Measurements from ENCODE around the gene DBI.

DBI gene

DNA sequence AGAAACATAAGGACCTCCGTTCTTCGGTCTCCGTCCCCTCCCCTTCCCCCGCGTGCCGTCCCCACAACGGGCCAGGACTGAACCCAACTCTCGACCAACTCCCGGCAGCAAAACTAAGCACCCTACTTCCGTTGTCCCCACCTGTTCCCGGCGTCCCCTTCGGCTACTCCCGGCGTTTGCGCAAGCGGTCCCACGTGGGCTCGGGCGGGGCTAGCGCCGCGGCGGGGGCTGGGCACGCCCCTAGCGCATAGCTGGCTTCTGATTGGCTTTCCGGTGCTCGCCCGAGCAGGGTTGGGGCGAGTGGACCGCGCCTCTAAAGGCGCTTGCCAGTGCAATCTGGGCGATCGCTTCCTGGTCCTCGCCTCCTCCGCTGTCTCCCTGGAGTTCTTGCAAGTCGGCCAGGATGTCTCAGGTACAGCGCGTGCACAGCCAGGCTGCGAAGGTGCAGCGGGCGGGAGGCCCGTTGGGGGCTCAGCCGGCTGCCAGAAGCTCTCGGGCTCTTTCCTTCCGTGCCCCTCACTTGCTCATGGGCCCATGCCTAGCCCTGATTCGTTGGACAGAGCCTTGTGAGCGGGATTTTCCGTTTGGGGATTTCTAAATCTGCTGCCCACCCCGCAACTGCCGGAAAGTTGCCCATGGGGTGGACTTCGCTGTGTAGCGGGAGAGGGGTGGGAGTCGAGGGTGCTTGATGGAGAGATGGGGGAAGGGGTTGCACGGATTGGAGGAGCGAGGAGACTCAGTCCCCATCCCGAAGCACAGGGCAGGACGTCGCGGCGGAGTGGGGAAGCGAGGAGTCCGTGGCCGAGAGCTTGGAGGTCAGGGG lies at the start of gene DBI, which contains the start of gene C2orf76:
DBI (plus strand) TSS at position 329 of the 823 bp plus-strand sequence; CDS start at position 404, 75 bp downstream.
C2orf76 (minus strand) TSS at position 186 of the 823 bp plus-strand sequence. CDS start 26,875 bp downstream, outside the sequence.
- no peaks in the 10 kb centered on the region for H3K9me3 ChIP-seq (ENCODE audit: control insufficient read depth, insufficient read depth, low read depth, low read length)
- H3K4me3 ChIP-seq (ENCODE audit: low read depth, low read length), result peak within 1 kb of the TSS; percentile 93
- peaks cover 11% of the 10 kb centered on the region for H3K4me1 ChIP-seq (ENCODE audit: control insufficient read depth, insufficient read depth, low read length)
- no peaks in the 10 kb centered on the region for H3K27me3 ChIP-seq (ENCODE audit: control insufficient read depth, insufficient read depth, low read length)
- peaks cover 36% of the 10 kb centered on the region for H3K36me3 ChIP-seq (ENCODE audit: control insufficient read depth, insufficient read depth, low read length)
- peak within 1 kb of the TSS; percentile 68; the same call in 1 of the 2 replicates for H3K27ac ChIP-seq (ENCODE audit: low read depth, low read length)
- peak within 1 kb of the TSS; percentile 78 for H3K9ac ChIP-seq (ENCODE audit: low read length)

DNA sequence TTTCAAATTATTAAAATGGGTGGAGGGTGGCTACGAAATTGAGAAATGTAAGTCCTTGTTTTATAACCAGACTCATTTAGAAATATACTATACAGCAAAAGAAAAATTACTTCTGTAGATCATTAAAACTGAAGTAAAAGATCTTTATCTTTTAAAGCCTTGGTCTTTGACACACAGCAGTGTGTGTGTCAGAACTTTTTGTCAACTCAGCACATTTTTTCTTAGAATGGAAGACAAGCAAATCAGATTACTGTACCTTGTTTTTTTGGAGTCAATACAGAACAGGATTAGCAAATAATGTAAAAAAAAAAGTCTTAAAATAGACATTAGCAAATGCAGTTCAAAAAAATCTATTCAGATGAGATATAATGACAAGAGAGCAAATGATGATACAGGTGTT lies 49.2 kb upstream of the DBI start:
- Histone ChIP-seq H3K9me3 (ENCODE audit: control insufficient read depth, insufficient read depth, low read depth, low read length) (no peaks in the 10 kb centered on the region), H3K27ac (ENCODE audit: low read depth, low read length) (no peak overlapping the region), H3K4me3 (ENCODE audit: low read depth, low read length) (no peak overlapping the region), H3K9ac (ENCODE audit: low read length) (no peak overlapping the region), H3K27me3 (ENCODE audit: control insufficient read depth, insufficient read depth, low read length) (no peaks in the 10 kb centered on the region), H3K36me3 (ENCODE audit: control insufficient read depth, insufficient read depth, low read length) (no peaks in the 10 kb centered on the region), H3K4me1 (ENCODE audit: control insufficient read depth, insufficient read depth, low read length) (no peaks in the 10 kb centered on the region)

DNA sequence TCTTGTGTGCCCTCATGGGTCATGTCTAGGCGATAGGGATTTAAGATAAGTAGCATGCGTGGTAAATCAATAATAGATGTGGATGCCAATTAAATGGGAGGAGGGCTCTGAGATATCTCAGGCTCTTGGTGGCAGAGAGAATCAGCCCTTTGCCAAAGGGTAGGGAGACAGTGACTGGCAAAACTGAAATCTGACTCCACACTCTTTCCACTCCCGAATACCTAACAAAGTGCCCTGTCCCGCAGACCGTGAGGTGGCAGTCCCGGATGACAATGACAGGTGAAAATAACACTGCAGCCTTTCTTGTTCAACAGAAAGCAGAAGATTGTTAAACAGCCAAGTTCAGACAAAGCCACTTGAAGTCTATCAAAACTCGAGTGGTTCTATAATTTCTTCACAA lies 47.2 kb upstream of the DBI start:
- Histone ChIP-seq H3K4me3 (ENCODE audit: low read depth, low read length) (no peak overlapping the region), H3K9me3 (ENCODE audit: control insufficient read depth, insufficient read depth, low read depth, low read length) (no peaks in the 10 kb centered on the region), H3K4me1 (ENCODE audit: control insufficient read depth, insufficient read depth, low read length) (no peaks in the 10 kb centered on the region), H3K36me3 (ENCODE audit: control insufficient read depth, insufficient read depth, low read length) (no peaks in the 10 kb centered on the region), H3K27me3 (ENCODE audit: control insufficient read depth, insufficient read depth, low read length) (no peaks in the 10 kb centered on the region), H3K27ac (ENCODE audit: low read depth, low read length) (no peak overlapping the region), H3K9ac (ENCODE audit: low read length) (no peak overlapping the region)

DNA sequence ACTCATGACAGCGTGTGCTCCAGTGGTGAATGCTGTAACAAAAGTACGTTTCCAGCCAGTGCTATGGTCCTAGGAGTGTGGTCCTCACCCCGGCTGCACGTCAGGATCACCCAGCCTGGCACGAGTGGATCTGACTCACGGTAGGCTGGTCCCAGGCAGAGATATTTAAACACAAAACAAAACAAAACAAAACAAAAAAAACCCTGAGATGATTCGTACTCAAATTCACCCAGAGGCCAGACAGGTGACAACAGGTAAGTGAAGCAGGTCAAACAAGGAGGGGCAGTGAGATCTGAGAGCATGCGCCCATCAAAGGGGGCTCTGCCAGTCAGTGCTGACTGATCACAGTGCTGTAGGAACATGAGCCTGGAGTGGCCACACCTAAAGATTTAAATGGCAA lies 43.3 kb upstream of the DBI start:
- H3K4me3 ChIP-seq (ENCODE audit: low read depth, low read length), result no peak overlapping the region
- H3K4me1 ChIP-seq (ENCODE audit: control insufficient read depth, insufficient read depth, low read length), result no peaks in the 10 kb centered on the region
- H3K36me3 ChIP-seq (ENCODE audit: control insufficient read depth, insufficient read depth, low read length), result no peaks in the 10 kb centered on the region
- no peak overlapping the region for H3K27ac ChIP-seq (ENCODE audit: low read depth, low read length)
- no peaks in the 10 kb centered on the region for H3K9me3 ChIP-seq (ENCODE audit: control insufficient read depth, insufficient read depth, low read depth, low read length)
- H3K9ac ChIP-seq (ENCODE audit: low read length), result no peak overlapping the region
- no peaks in the 10 kb centered on the region for H3K27me3 ChIP-seq (ENCODE audit: control insufficient read depth, insufficient read depth, low read length)

DNA sequence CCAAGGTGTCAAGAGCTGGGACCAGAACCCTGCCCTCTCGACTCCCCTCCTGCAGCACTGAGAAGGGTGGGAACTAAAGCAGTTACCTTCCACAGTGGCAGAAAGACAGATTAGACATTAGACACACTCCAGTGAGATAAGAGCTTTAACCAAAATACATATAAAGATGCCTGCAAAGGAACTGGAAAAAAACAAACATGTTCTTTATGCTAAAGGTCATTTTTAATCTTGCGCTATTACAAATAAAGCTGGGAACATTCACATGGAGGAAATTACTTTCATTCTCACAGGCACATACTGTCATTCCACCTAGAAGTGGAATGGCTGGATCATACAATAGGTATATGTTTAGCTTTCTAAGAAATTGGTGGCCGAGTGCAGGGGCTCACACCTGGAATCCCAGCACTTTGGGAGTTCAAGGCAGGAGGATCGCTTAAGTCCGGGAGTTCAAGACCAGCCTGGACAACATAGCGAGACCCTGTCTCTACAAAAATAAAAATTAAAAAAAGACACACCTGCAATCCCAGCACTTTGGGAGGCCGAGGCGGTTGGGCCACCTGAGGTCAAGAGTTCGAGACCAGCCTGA lies 42.0 kb upstream of the DBI start:
- H3K4me3 ChIP-seq (ENCODE audit: low read depth, low read length), result no peak overlapping the region
- no peaks in the 10 kb centered on the region for H3K36me3 ChIP-seq (ENCODE audit: control insufficient read depth, insufficient read depth, low read length)
- H3K27ac ChIP-seq (ENCODE audit: low read depth, low read length), result no peak overlapping the region
- H3K27me3 ChIP-seq (ENCODE audit: control insufficient read depth, insufficient read depth, low read length), result no peaks in the 10 kb centered on the region
- H3K9ac ChIP-seq (ENCODE audit: low read length), result no peak overlapping the region
- no peaks in the 10 kb centered on the region for H3K9me3 ChIP-seq (ENCODE audit: control insufficient read depth, insufficient read depth, low read depth, low read length)
- H3K4me1 ChIP-seq (ENCODE audit: control insufficient read depth, insufficient read depth, low read length), result no peaks in the 10 kb centered on the region

DNA sequence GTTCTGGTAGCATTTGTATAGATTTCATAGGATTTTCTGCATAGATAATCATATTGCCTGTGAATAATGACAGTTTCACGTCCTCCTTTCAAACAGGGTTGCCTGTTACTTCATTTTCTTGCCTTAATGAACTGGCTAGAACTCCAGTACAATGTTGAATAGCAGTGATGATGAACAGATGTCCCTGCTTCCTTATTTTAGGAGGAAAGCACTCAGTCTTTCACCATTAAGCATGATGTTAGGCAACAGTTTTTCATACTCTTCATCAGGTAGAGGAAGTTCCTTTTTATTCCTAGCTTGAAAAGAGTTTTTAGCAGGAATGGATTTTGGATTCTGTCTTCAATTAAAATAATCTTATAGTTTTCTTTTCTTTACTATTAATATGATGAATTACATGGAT lies 39.8 kb upstream of the DBI start:
- H3K27ac ChIP-seq (ENCODE audit: low read depth, low read length), result no peak overlapping the region
- no peaks in the 10 kb centered on the region for H3K9me3 ChIP-seq (ENCODE audit: control insufficient read depth, insufficient read depth, low read depth, low read length)
- H3K4me3 ChIP-seq (ENCODE audit: low read depth, low read length), result no peak overlapping the region
- H3K9ac ChIP-seq (ENCODE audit: low read length), result no peak overlapping the region
- no peaks in the 10 kb centered on the region for H3K36me3 ChIP-seq (ENCODE audit: control insufficient read depth, insufficient read depth, low read length)
- no peaks in the 10 kb centered on the region for H3K4me1 ChIP-seq (ENCODE audit: control insufficient read depth, insufficient read depth, low read length)
- no peaks in the 10 kb centered on the region for H3K27me3 ChIP-seq (ENCODE audit: control insufficient read depth, insufficient read depth, low read length)

DNA sequence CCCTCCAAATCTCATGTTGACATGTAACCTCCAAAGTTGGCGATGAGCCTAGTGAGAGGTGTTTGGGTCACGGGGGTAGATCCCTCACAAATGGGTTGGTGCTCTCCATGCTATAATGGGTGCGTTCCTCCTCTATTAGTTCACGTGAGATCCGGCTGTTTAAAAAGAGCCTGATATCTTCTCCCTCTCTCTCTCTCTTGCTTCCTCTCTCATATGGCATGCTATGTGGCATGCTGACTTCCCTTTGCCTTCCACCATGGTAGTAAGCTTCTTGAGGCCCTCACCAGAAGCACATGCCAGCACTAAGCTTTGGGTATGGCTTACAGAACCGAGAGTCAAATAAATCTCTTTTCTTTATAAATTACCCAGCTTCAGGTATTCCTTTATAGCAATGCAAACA lies 39.3 kb upstream of the DBI start:
- Histone ChIP-seq H3K9ac (ENCODE audit: low read length) (no peak overlapping the region), H3K27ac (ENCODE audit: low read depth, low read length) (no peak overlapping the region), H3K36me3 (ENCODE audit: control insufficient read depth, insufficient read depth, low read length) (no peaks in the 10 kb centered on the region), H3K27me3 (ENCODE audit: control insufficient read depth, insufficient read depth, low read length) (no peaks in the 10 kb centered on the region), H3K9me3 (ENCODE audit: control insufficient read depth, insufficient read depth, low read depth, low read length) (no peaks in the 10 kb centered on the region), H3K4me1 (ENCODE audit: control insufficient read depth, insufficient read depth, low read length) (no peaks in the 10 kb centered on the region), H3K4me3 (ENCODE audit: low read depth, low read length) (no peak overlapping the region)

DNA sequence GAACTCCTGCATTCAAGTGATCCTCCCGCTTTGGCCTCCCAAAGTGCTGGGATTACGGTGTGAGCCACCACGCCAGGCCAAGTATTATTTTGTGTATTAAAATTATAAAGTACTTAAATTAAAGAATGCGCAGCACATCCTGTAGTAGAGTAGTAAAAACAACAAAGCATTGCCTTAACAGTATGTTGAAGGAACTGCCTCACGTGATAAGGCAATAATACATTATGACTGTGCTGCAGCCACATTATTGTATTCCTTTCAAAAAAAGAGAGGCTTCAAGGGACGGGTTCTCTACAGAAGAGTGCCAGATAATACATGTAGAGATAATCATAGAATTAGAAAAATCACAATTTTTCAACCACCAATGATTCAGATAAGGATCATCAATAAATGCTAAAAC lies 33.8 kb upstream of the DBI start:
- Histone ChIP-seq H3K4me3 (ENCODE audit: low read depth, low read length) (no peak overlapping the region), H3K27me3 (ENCODE audit: control insufficient read depth, insufficient read depth, low read length) (no peaks in the 10 kb centered on the region), H3K4me1 (ENCODE audit: control insufficient read depth, insufficient read depth, low read length) (no peaks in the 10 kb centered on the region), H3K9me3 (ENCODE audit: control insufficient read depth, insufficient read depth, low read depth, low read length) (no peaks in the 10 kb centered on the region), H3K36me3 (ENCODE audit: control insufficient read depth, insufficient read depth, low read length) (no peaks in the 10 kb centered on the region), H3K27ac (ENCODE audit: low read depth, low read length) (no peak overlapping the region), H3K9ac (ENCODE audit: low read length) (no peak overlapping the region)

DNA sequence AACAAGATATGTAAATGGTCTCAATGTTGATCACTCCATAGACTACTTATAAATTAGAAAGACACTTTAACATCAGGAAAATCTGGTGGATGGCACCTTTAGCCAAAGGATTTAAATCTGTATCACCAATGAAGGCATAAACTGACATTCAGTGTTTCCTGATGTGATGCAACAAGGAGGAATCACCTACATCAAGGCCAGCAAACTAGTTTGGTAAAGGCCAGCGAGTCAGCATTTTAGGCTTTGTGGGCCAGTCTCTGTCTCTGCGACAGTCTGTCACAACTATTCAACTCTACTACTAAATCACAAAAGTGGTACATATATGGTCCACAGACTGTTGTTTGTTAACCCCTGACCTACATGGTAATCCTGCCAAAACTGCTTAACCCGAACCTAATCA lies 33.4 kb upstream of the DBI start:
- Histone ChIP-seq H3K27ac (ENCODE audit: low read depth, low read length) (no peak overlapping the region), H3K27me3 (ENCODE audit: control insufficient read depth, insufficient read depth, low read length) (no peaks in the 10 kb centered on the region), H3K9me3 (ENCODE audit: control insufficient read depth, insufficient read depth, low read depth, low read length) (no peaks in the 10 kb centered on the region), H3K4me1 (ENCODE audit: control insufficient read depth, insufficient read depth, low read length) (no peaks in the 10 kb centered on the region), H3K4me3 (ENCODE audit: low read depth, low read length) (no peak overlapping the region), H3K9ac (ENCODE audit: low read length) (no peak overlapping the region), H3K36me3 (ENCODE audit: control insufficient read depth, insufficient read depth, low read length) (no peaks in the 10 kb centered on the region)

DNA sequence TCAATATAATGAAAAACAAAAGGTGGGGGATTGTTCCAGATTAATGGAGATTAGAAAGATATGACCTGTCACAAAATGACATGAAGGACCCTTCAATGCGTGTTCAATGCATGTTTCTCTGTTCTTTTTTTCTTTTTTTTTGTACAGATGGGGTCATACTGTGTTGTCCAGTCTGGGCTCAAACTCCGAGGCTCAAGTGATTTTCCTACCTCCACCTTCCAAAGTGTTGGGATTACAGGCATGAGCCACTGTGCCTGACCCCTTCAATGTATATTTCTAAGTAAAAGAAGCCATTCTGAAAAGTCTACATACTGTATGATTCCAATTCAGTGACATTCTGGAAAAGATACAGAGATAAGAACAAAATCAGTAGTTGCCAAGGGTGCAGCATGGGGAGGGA lies 32.9 kb upstream of the DBI start:
- Histone ChIP-seq H3K27ac (ENCODE audit: low read depth, low read length) (no peak overlapping the region), H3K9me3 (ENCODE audit: control insufficient read depth, insufficient read depth, low read depth, low read length) (no peaks in the 10 kb centered on the region), H3K4me3 (ENCODE audit: low read depth, low read length) (no peak overlapping the region), H3K4me1 (ENCODE audit: control insufficient read depth, insufficient read depth, low read length) (no peaks in the 10 kb centered on the region), H3K36me3 (ENCODE audit: control insufficient read depth, insufficient read depth, low read length) (no peaks in the 10 kb centered on the region), H3K27me3 (ENCODE audit: control insufficient read depth, insufficient read depth, low read length) (no peaks in the 10 kb centered on the region), H3K9ac (ENCODE audit: low read length) (no peak overlapping the region)

DNA sequence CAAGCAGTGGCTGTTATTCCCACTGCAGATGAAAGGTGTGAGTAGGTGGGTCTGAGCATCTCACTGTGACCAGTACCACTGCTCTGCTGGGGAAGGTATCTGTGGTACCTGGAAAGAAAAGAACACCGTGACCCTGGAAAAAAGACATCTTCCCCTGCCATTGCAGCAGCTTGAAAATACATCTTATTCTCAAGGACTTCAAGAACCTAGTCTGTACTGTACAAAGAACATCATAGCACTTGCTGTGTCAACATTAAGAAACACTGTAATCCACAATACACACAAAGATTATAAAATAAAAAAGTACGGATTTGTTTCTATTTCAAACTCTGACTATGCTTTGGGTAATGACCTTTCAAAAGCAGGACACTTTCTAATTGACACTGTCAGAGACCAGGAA lies 29.0 kb upstream of the DBI start:
- Histone ChIP-seq H3K9me3 (ENCODE audit: control insufficient read depth, insufficient read depth, low read depth, low read length) (no peaks in the 10 kb centered on the region), H3K27ac (ENCODE audit: low read depth, low read length) (no peak overlapping the region), H3K4me1 (ENCODE audit: control insufficient read depth, insufficient read depth, low read length) (no peaks in the 10 kb centered on the region), H3K9ac (ENCODE audit: low read length) (no peak overlapping the region), H3K36me3 (ENCODE audit: control insufficient read depth, insufficient read depth, low read length) (no peaks in the 10 kb centered on the region), H3K27me3 (ENCODE audit: control insufficient read depth, insufficient read depth, low read length) (no peaks in the 10 kb centered on the region), H3K4me3 (ENCODE audit: low read depth, low read length) (no peak overlapping the region)

Data from HUES6 (cell line).